Immature natural killer cell (primary cell): ENCODE measurements around the gene AMBP. TPM values are rescaled to one million over a fixed set of nuclear protein-coding genes. Genes with fewer than 3 reads are reported as not detected.

ENCODE experiments used
- DNase-seq, 3 donors: peaks; one replicate each; pipeline ENCODE4 v3.0.0; 2022; ENCODE audit warnings: mixed read lengths in 1 of 3
- H3K27ac Mint-ChIP-seq, 6 donors: one replicate each; pipeline ENCODE4 v1.8.0; 2020; ENCODE audit warnings: mixed read lengths in 6 of 6, mild to moderate bottlenecking in 5 of 6, inconsistent platforms in 4 of 6, moderate library complexity in 3 of 6
- H3K27me3 Mint-ChIP-seq, 3 donors: one replicate each; pipeline ENCODE4 v1.8.0; 2020 to 2021; ENCODE audit warnings: low read depth in 3 of 3, mild to moderate bottlenecking in 3 of 3, mixed read lengths in 3 of 3, moderate library complexity in 3 of 3, inconsistent platforms in 1 of 3
- H3K36me3 Mint-ChIP-seq, 3 donors: one replicate each; pipeline ENCODE4 v1.8.0; 2020; ENCODE audit warnings: mixed read lengths in 3 of 3, inconsistent platforms in 2 of 3, mild to moderate bottlenecking in 2 of 3
- H3K4me1 Mint-ChIP-seq, 2 donors: one replicate each; pipeline ENCODE4 v1.8.0; 2020; ENCODE audit warnings: inconsistent platforms in 2 of 2, mild to moderate bottlenecking in 2 of 2, mixed read lengths in 2 of 2, moderate library complexity in 1 of 2
- H3K4me3 Mint-ChIP-seq, 5 donors: one replicate each; pipeline ENCODE4 v1.8.0; 2020; ENCODE audit warnings: mild to moderate bottlenecking in 5 of 5, mixed read lengths in 5 of 5, inconsistent platforms in 3 of 5, moderate library complexity in 3 of 5
- H3K9me3 Mint-ChIP-seq, 6 donors: one replicate each; pipeline ENCODE4 v1.8.0; 2020; ENCODE audit warnings: mild to moderate bottlenecking in 6 of 6, mixed read lengths in 6 of 6, inconsistent platforms in 4 of 6, moderate library complexity in 3 of 6
- polyA plus RNA-seq, 3 donors: library from polyadenylated mRNA; unstranded; fragments of 300-500 nt; fragmentation: Illumina TruSeq; gene quantifications; one replicate each; pipeline ENCODE4 v1.2.3, GENCODE V29; 2021

Gene AMBP
- polyA plus RNA-seq, 3 donors from 2014 or later: not detected

- Mint-ChIP-seq H3K27ac (no peak overlapping the region), H3K4me3 (no peak overlapping the region), H3K27me3 (peaks cover 2 to 4% (median 2%) of the 10 kb centered on the region in 3 donors), H3K9me3 (peaks cover 4 to 20% (median 15%) of the 10 kb centered on the region in 6 donors), H3K36me3 (peaks cover 30 to 41% (median 36%) of the 10 kb centered on the region in 3 donors), H3K4me1 (no peaks in the 10 kb centered on the region)
- DNase-seq: no peak
Observed at GRCh38 chr9:114027863-114028465, 50.1 kb downstream of the AMBP start.

GRCh38 chr9:114027159-114027862 is 50.8 kb downstream of the AMBP start:
- Mint-ChIP-seq H3K9me3 (peaks cover 8 to 26% (median 18%) of the 10 kb centered on the region in 6 donors), H3K27me3 (peaks cover 0 to 4% (median 2%) of the 10 kb centered on the region in 3 donors), H3K4me3 (no peak overlapping the region), H3K36me3 (peaks cover 37 to 48% (median 42%) of the 10 kb centered on the region in 3 donors), H3K27ac (no peak overlapping the region), H3K4me1 (no peaks in the 10 kb centered on the region)
- no peak for DNase-seq

GRCh38 chr9:114026335-114026734 is 51.8 kb downstream of the AMBP start:
- peaks cover 8 to 26% (median 20%) of the 10 kb centered on the region in 6 donors for H3K9me3 Mint-ChIP-seq
- no peak for DNase-seq
- peaks cover 45 to 57% (median 52%) of the 10 kb centered on the region in 3 donors for H3K36me3 Mint-ChIP-seq
- no peaks in the 10 kb centered on the region for H3K4me1 Mint-ChIP-seq
- H3K4me3 Mint-ChIP-seq: no peak overlapping the region
- peaks cover 0 to 4% (median 2%) of the 10 kb centered on the region in 3 donors for H3K27me3 Mint-ChIP-seq
- H3K27ac Mint-ChIP-seq: no peak overlapping the region

GRCh38 chr9:114025760-114026159 is 52.3 kb downstream of the AMBP start:
- Mint-ChIP-seq H3K4me1 (no peaks in the 10 kb centered on the region), H3K27ac (no peak overlapping the region), H3K4me3 (no peak overlapping the region), H3K36me3 (peaks cover 45 to 60% (median 55%) of the 10 kb centered on the region in 3 donors), H3K27me3 (peaks cover 0 to 4% (median 2%) of the 10 kb centered on the region in 3 donors), H3K9me3 (peaks cover 8 to 26% (median 20%) of the 10 kb centered on the region in 6 donors)
- DNase-seq: no peak

- Mint-ChIP-seq H3K36me3 (peaks cover 45 to 59% (median 59%) of the 10 kb centered on the region in 3 donors), H3K4me3 (no peak overlapping the region), H3K4me1 (no peaks in the 10 kb centered on the region), H3K9me3 (peaks cover 8 to 26% (median 20%) of the 10 kb centered on the region in 6 donors), H3K27ac (no peak overlapping the region), H3K27me3 (peaks cover 0 to 2% (median 1%) of the 10 kb centered on the region in 3 donors)
- DNase-seq: no peak
Observed at GRCh38 chr9:114025196-114025753, 52.8 kb downstream of the AMBP start.

GRCh38 chr9:114023961-114024360 is 54.1 kb downstream of the AMBP start:
- Mint-ChIP-seq H3K4me3 (no peak overlapping the region), H3K4me1 (no peaks in the 10 kb centered on the region), H3K36me3 (peaks cover 45 to 58% (median 58%) of the 10 kb centered on the region in 3 donors), H3K27me3 (peaks cover 0 to 2% (median 1%) of the 10 kb centered on the region in 3 donors), H3K9me3 (peaks cover 8 to 26% (median 20%) of the 10 kb centered on the region in 6 donors), H3K27ac (no peak overlapping the region)
- DNase-seq: no peak

- Mint-ChIP-seq H3K27me3 (peaks cover 0 to 2% (median 1%) of the 10 kb centered on the region in 3 donors), H3K4me3 (no peak overlapping the region), H3K4me1 (no peaks in the 10 kb centered on the region), H3K9me3 (peaks cover 8 to 26% (median 20%) of the 10 kb centered on the region in 6 donors), H3K36me3 (peaks cover 45 to 66% (median 64%) of the 10 kb centered on the region in 3 donors), H3K27ac (no peak overlapping the region)
- no peak for DNase-seq
Observed at GRCh38 chr9:114021578-114021977, 56.5 kb downstream of the AMBP start.

- Mint-ChIP-seq H3K27ac (peak overlapping the region in 1 of 6 donors; percentile 4), H3K27me3 (no peaks in the 10 kb centered on the region), H3K36me3 (peaks cover 25 to 52% (median 39%) of the 10 kb centered on the region in 3 donors), H3K4me3 (no peak overlapping the region), H3K4me1 (no peaks in the 10 kb centered on the region), H3K9me3 (peaks cover under 1 to 9% (median 7%) of the 10 kb centered on the region in 6 donors)
- DNase-seq: no peak
Observed at GRCh38 chr9:114017741-114018715, 60.1 kb downstream of the AMBP start.

GRCh38 chr9:114016629-114017423 is 61.3 kb downstream of the AMBP start:
- H3K4me1 Mint-ChIP-seq: no peaks in the 10 kb centered on the region
- H3K4me3 Mint-ChIP-seq: no peak overlapping the region
- H3K27ac Mint-ChIP-seq: no peak overlapping the region
- no peaks in the 10 kb centered on the region for H3K27me3 Mint-ChIP-seq
- H3K9me3 Mint-ChIP-seq: peaks cover 0 to 2% (median 0%) of the 10 kb centered on the region in 6 donors
- DNase-seq: no peak
- H3K36me3 Mint-ChIP-seq: peaks cover 20 to 49% (median 33%) of the 10 kb centered on the region in 3 donors

GRCh38 chr9:114016101-114016500 is 62.0 kb downstream of the AMBP start:
- H3K4me3 Mint-ChIP-seq: no peak overlapping the region
- peaks cover 20 to 50% (median 31%) of the 10 kb centered on the region in 3 donors for H3K36me3 Mint-ChIP-seq
- H3K4me1 Mint-ChIP-seq: no peaks in the 10 kb centered on the region
- no peaks in the 10 kb centered on the region for H3K27me3 Mint-ChIP-seq
- no peak overlapping the region for H3K27ac Mint-ChIP-seq
- H3K9me3 Mint-ChIP-seq: peaks cover 0 to 1% (median 0%) of the 10 kb centered on the region in 6 donors
- DNase-seq: no peak

- Mint-ChIP-seq H3K27me3 (no peaks in the 10 kb centered on the region), H3K27ac (no peak overlapping the region), H3K4me1 (no peaks in the 10 kb centered on the region), H3K36me3 (peaks cover 24 to 52% (median 32%) of the 10 kb centered on the region in 3 donors), H3K4me3 (no peak overlapping the region), H3K9me3 (peaks cover 0 to 1% (median 0%) of the 10 kb centered on the region in 6 donors)
- DNase-seq: no peak
Observed at GRCh38 chr9:114015607-114016006, 62.5 kb downstream of the AMBP start.

GRCh38 chr9:114014044-114014443 is 64.1 kb downstream of the AMBP start:
- no peak overlapping the region for H3K27ac Mint-ChIP-seq
- no peaks in the 10 kb centered on the region for H3K4me1 Mint-ChIP-seq
- H3K9me3 Mint-ChIP-seq: peaks cover 0 to 1% (median 0%) of the 10 kb centered on the region in 6 donors
- H3K4me3 Mint-ChIP-seq: no peak overlapping the region
- no peak for DNase-seq
- no peaks in the 10 kb centered on the region for H3K27me3 Mint-ChIP-seq
- H3K36me3 Mint-ChIP-seq: peaks cover 24 to 47% (median 26%) of the 10 kb centered on the region in 3 donors
